ENCODE results near the gene NPAS3.

Gene NPAS3

GRCh38 chr14:33381717-33382116 is 443.0 kb downstream of the NPAS3 start:
- no peak for DNase-seq (ENCODE audit: low read depth)

- no peak for DNase-seq (ENCODE audit: low read depth)
These were observed 447.5 kb downstream of the NPAS3 start for GRCh38 chr14:33386140-33386539.

GRCh38 chr14:33386781-33387180 is 448.1 kb downstream of the NPAS3 start:
- DNase-seq (ENCODE audit: low read depth): no peak

- no peak for DNase-seq (ENCODE audit: low read depth)
These were observed 451.7 kb downstream of the NPAS3 start for GRCh38 chr14:33390335-33390734.

GRCh38 chr14:33393231-33393894 is 454.7 kb downstream of the NPAS3 start:
- DNase-seq (ENCODE audit: low read depth): no peak

GRCh38 chr14:33393895-33394368 is 455.3 kb downstream of the NPAS3 start:
- DNase-seq (ENCODE audit: low read depth): no peak

GRCh38 chr14:33401311-33401710 is 462.6 kb downstream of the NPAS3 start:
- DNase-seq (ENCODE audit: low read depth): no peak

GRCh38 chr14:33402604-33403003 is 463.9 kb downstream of the NPAS3 start:
- DNase-seq (ENCODE audit: low read depth): no peak

GRCh38 chr14:33404054-33404453 is 465.4 kb downstream of the NPAS3 start:
- peak; percentile 22 for DNase-seq (ENCODE audit: low read depth)

GRCh38 chr14:33404964-33405574 is 466.4 kb downstream of the NPAS3 start:
- DNase-seq (ENCODE audit: low read depth): no peak

- DNase-seq (ENCODE audit: low read depth): no peak
These were observed 468.1 kb downstream of the NPAS3 start for GRCh38 chr14:33406766-33407165.

GRCh38 chr14:33408291-33408690 is 469.6 kb downstream of the NPAS3 start:
- no peak for DNase-seq (ENCODE audit: low read depth)

- DNase-seq (ENCODE audit: low read depth): no peak
These were observed 473.8 kb downstream of the NPAS3 start for GRCh38 chr14:33412450-33412849.

GRCh38 chr14:33413381-33413780 is 474.7 kb downstream of the NPAS3 start:
- DNase-seq (ENCODE audit: low read depth): no peak

GRCh38 chr14:33414041-33414440 is 475.4 kb downstream of the NPAS3 start:
- DNase-seq (ENCODE audit: low read depth): no peak

- no peak for DNase-seq (ENCODE audit: low read depth)
These were observed 481.5 kb downstream of the NPAS3 start for GRCh38 chr14:33420051-33420627.

- no peak for DNase-seq (ENCODE audit: low read depth)
These were observed 491.8 kb downstream of the NPAS3 start for GRCh38 chr14:33430414-33431035.

- peak; percentile 4 for DNase-seq (ENCODE audit: low read depth)
These were observed 493.8 kb downstream of the NPAS3 start for GRCh38 chr14:33432407-33433023.

- no peak for DNase-seq (ENCODE audit: low read depth)
These were observed 494.7 kb downstream of the NPAS3 start for GRCh38 chr14:33433396-33433795.

- DNase-seq (ENCODE audit: low read depth): peak; percentile 42
These were observed 497.4 kb downstream of the NPAS3 start for GRCh38 chr14:33435911-33436689.

- no peak for DNase-seq (ENCODE audit: low read depth)
These were observed 503.0 kb downstream of the NPAS3 start for GRCh38 chr14:33441633-33442032.

- no peak for DNase-seq (ENCODE audit: low read depth)
These were observed 505.5 kb downstream of the NPAS3 start for GRCh38 chr14:33444136-33444535.

Data from stromal cell of bone marrow (primary cell).